Measurements from ENCODE around the gene ARSJ.

The ARSJ gene

GRCh38 chr4:113904877-113905276, 74.6 kb downstream of the ARSJ start:
- TF ChIP-seq EZH2 (optimal IDR thresholded peaks at IDR 0.05; ENCODE audit: low read depth, low read length) (no peak), EZH2phosphoT487 (IDR thresholded peaks at IDR 0.05; ENCODE audit: low read length) (no peak)
- TF ChIP-seq, protein P1, sequence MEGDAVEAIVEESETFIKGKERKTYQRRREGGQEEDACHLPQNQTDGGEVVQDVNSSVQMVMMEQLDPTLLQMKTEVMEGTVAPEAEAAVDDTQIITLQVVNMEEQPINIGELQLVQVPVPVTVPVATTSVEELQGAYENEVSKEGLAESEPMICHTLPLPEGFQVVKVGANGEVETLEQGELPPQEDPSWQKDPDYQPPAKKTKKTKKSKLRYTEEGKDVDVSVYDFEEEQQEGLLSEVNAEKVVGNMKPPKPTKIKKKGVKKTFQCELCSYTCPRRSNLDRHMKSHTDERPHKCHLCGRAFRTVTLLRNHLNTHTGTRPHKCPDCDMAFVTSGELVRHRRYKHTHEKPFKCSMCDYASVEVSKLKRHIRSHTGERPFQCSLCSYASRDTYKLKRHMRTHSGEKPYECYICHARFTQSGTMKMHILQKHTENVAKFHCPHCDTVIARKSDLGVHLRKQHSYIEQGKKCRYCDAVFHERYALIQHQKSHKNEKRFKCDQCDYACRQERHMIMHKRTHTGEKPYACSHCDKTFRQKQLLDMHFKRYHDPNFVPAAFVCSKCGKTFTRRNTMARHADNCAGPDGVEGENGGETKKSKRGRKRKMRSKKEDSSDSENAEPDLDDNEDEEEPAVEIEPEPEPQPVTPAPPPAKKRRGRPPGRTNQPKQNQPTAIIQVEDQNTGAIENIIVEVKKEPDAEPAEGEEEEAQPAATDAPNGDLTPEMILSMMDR (IDR thresholded peaks at IDR 0.05; ENCODE audit: low read length), result no peak
- Histone ChIP-seq H3F3A (ENCODE audit: insufficient read depth, low read length) (peaks cover 2% of the 10 kb centered on the region; the same call in 1 of the 2 replicates), H4K20me1 (ENCODE audit: insufficient read depth, low read length) (no peaks in the 10 kb centered on the region), H3K27ac (ENCODE audit: low read length) (no peak overlapping the region), H3K9ac (ENCODE audit: low read length) (no peak overlapping the region), H3K36me3 (replicated peaks; ENCODE audit: insufficient read depth, low read length) (no peaks in the 10 kb centered on the region), H3K79me2 (ENCODE audit: low read length) (no peaks in the 10 kb centered on the region), H3K4me2 (ENCODE audit: low read depth, low read length) (no peak overlapping the region), H2AFZ (ENCODE audit: low read length) (no peak overlapping the region), H3K4me3 (ENCODE audit: low read length) (no peak overlapping the region), H3K27me3 (replicated peaks; ENCODE audit: insufficient read depth, low read length) (no peaks in the 10 kb centered on the region), H3K9me2 (replicated peaks; ENCODE audit: insufficient read depth, low read length) (no peaks in the 10 kb centered on the region), H3K4me1 (ENCODE audit: low read length) (peaks cover 7% of the 10 kb centered on the region), H3K9me3 (replicated peaks; ENCODE audit: insufficient read depth, low read length) (no peaks in the 10 kb centered on the region)
- no peak for DNase-seq

- no peak for DNase-seq
- H3K9me2 ChIP-seq (replicated peaks; ENCODE audit: insufficient read depth, low read length), result no peaks in the 10 kb centered on the region
- H3K4me2 ChIP-seq (ENCODE audit: low read depth, low read length), result no peak overlapping the region
- H3K4me1 ChIP-seq (ENCODE audit: low read length), result peaks cover 19% of the 10 kb centered on the region
- H3K4me3 ChIP-seq (ENCODE audit: low read length), result no peak overlapping the region
- H3K79me2 ChIP-seq (ENCODE audit: low read length), result no peaks in the 10 kb centered on the region
- H2AFZ ChIP-seq (ENCODE audit: low read length), result no peak overlapping the region
- H3K36me3 ChIP-seq (replicated peaks; ENCODE audit: insufficient read depth, low read length), result no peaks in the 10 kb centered on the region
- H3K27ac ChIP-seq (ENCODE audit: low read length), result no peak overlapping the region
- TF ChIP-seq EZH2 (optimal IDR thresholded peaks at IDR 0.05; ENCODE audit: low read depth, low read length) (no peak), EZH2phosphoT487 (IDR thresholded peaks at IDR 0.05; ENCODE audit: low read length) (no peak)
- TF ChIP-seq, protein P1 (IDR thresholded peaks at IDR 0.05; ENCODE audit: low read length), result no peak
- H3K9me3 ChIP-seq (replicated peaks; ENCODE audit: insufficient read depth, low read length), result no peaks in the 10 kb centered on the region
- H3K27me3 ChIP-seq (replicated peaks; ENCODE audit: insufficient read depth, low read length), result no peaks in the 10 kb centered on the region
- no peaks in the 10 kb centered on the region for H4K20me1 ChIP-seq (ENCODE audit: insufficient read depth, low read length)
- peaks cover 11% of the 10 kb centered on the region; the same call in 1 of the 2 replicates for H3F3A ChIP-seq (ENCODE audit: insufficient read depth, low read length)
- no peak overlapping the region for H3K9ac ChIP-seq (ENCODE audit: low read length)
Observed at GRCh38 chr4:113901994-113902787, 77.3 kb downstream of the ARSJ start.

DNA sequence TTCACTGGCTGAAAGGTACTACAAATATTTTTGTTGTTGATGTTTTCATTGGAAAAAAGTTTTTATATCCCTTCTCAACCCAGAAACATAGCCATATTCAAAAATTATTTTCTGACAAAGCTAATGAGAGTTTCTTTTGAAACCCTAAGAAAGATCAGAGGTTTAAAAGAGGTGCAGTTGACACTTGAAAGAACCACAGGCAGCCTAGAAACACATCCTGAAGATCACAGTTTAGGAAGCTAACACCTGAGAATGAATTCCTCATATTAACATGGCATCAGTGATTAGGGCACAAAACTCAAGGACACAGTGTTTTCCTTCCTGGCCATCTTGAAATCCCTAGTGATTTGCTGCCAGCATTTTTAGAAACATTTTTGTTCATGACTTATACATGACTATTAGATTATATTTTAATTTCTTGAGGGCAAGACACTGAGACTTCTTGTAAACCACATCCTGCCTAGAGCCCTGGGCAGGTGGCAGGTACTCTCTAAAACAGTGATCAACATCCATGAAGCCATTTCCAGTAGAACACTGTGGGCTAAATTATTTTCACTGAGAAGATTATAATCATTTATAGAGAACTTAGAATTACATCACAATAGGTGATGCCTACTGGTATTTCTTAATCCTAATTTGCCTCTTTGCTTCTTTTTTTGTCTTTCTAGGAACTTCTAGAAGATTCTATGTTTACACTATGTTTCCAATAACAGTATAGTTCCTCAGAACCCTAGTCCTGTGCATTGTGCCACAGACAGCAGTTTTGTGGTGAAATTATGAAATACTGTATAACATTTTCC, 80.0 kb downstream of the ARSJ start:
- Histone ChIP-seq H3K4me2 (ENCODE audit: low read depth, low read length) (peak overlapping the region; percentile 27; the same call in 1 of the 2 replicates), H3K4me3 (ENCODE audit: low read length) (no peak overlapping the region), H3F3A (ENCODE audit: insufficient read depth, low read length) (peaks cover 11% of the 10 kb centered on the region; the same call in 1 of the 2 replicates), H3K27me3 (replicated peaks; ENCODE audit: insufficient read depth, low read length) (no peaks in the 10 kb centered on the region), H3K27ac (ENCODE audit: low read length) (peak overlapping the region; percentile 41; the same call in 1 of the 2 replicates), H3K9me3 (replicated peaks; ENCODE audit: insufficient read depth, low read length) (no peaks in the 10 kb centered on the region), H3K36me3 (replicated peaks; ENCODE audit: insufficient read depth, low read length) (no peaks in the 10 kb centered on the region), H3K79me2 (ENCODE audit: low read length) (no peaks in the 10 kb centered on the region), H2AFZ (ENCODE audit: low read length) (no peak overlapping the region), H3K9me2 (replicated peaks; ENCODE audit: insufficient read depth, low read length) (no peaks in the 10 kb centered on the region), H4K20me1 (ENCODE audit: insufficient read depth, low read length) (no peaks in the 10 kb centered on the region), H3K4me1 (ENCODE audit: low read length) (peaks cover 19% of the 10 kb centered on the region), H3K9ac (ENCODE audit: low read length) (no peak overlapping the region)
- peak; percentile 81 for DNase-seq
- no peak for TF ChIP-seq EZH2 (optimal IDR thresholded peaks at IDR 0.05; ENCODE audit: low read depth, low read length)
- no peak for TF ChIP-seq EZH2phosphoT487 (IDR thresholded peaks at IDR 0.05; ENCODE audit: low read length)
- TF ChIP-seq, protein P1 (IDR thresholded peaks at IDR 0.05; ENCODE audit: low read length), result no peak
